Measurements from ENCODE around the gene OSBPL5.
"Not testable (repeated sequence)": the region's sequence is repeated elsewhere in the genome, so short reads cannot be mapped to it uniquely, and the experiment has no call there.

Gene OSBPL5

DNA sequence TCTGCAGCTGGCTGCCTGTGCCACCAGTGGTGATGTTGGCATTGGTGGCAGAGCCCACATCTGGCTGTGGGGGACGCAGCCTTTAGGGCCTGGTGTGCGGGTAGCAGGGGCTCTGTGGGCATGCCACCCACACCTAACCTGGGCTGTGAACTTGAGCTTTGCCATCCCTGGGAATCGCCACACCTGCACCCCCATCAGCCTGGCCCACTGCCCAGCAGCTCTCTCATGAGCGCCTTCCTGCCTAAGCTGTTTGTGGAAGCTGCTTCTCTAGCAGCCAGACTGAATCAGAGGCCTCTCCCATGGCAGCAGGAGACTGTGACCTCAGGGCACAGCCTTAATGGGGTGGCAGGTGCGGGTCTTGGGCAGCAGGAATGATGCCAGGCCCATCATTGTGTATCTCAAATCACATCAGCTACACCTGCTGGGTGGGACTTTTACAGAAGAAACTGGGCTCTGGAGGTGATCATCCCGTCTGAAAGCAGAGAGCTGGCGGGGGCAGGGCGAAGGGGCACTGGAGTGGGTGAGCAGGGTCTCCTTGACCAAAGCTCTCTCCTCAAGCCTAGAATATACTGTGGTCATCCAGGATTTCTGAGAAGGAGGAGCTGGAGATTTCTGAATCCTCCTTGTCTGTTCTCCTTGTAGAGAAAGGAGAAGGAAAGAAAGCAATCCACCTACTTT, 90.1 kb downstream of the OSBPL5 start:
- WGBS (ENCODE audit: insufficient coverage, insufficient read length): no CpG with 5 or more reads among the region's 8 CpGs
- DNase-seq (ENCODE audit: low read depth, low spot score): no peak
- Histone ChIP-seq H3K36me3 (ENCODE audit: control insufficient read depth, insufficient read depth, low read length) (no peaks in the 10 kb centered on the region), H3K27ac (ENCODE audit: low read length) (no peak overlapping the region), H3K9me3 (ENCODE audit: control insufficient read depth, insufficient read depth, low read length) (no peaks in the 10 kb centered on the region), H3K4me3 (ENCODE audit: low read length) (no peak overlapping the region), H3K27me3 (ENCODE audit: control insufficient read depth, insufficient read depth, low read length) (no peaks in the 10 kb centered on the region), H3K4me1 (ENCODE audit: control insufficient read depth, insufficient read depth, low read length) (no peaks in the 10 kb centered on the region)

DNA sequence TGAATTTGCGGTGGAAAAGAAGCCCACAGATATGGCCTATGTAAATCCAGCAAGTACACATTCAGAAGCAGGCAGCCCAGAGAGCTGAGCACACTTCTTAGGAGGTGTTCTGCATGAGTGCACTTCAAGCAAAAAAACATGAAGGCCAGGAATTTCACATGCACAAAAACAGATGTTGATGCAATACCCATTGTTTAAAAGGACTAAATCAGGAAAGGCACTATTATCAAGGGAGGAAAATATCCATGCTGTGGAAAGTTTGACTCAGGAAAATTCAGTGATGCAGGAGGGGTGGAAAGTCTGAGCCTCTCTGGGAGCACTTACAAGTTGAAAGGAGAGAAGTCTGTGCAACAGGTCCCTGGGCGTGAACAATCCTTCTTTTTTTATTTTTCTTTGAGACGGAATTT, 92.1 kb downstream of the OSBPL5 start:
- no peaks in the 10 kb centered on the region for H3K4me1 ChIP-seq (ENCODE audit: control insufficient read depth, insufficient read depth, low read length)
- H3K27me3 ChIP-seq (ENCODE audit: control insufficient read depth, insufficient read depth, low read length): no peaks in the 10 kb centered on the region
- no peaks in the 10 kb centered on the region for H3K9me3 ChIP-seq (ENCODE audit: control insufficient read depth, insufficient read depth, low read length)
- no peak for DNase-seq (ENCODE audit: low read depth, low spot score)
- H3K4me3 ChIP-seq (ENCODE audit: low read length): no peak overlapping the region
- no CpG with 5 or more reads among the region's 3 CpGs for WGBS (ENCODE audit: insufficient coverage, insufficient read length)
- H3K36me3 ChIP-seq (ENCODE audit: control insufficient read depth, insufficient read depth, low read length): no peaks in the 10 kb centered on the region
- H3K27ac ChIP-seq (ENCODE audit: low read length): no peak overlapping the region

DNA sequence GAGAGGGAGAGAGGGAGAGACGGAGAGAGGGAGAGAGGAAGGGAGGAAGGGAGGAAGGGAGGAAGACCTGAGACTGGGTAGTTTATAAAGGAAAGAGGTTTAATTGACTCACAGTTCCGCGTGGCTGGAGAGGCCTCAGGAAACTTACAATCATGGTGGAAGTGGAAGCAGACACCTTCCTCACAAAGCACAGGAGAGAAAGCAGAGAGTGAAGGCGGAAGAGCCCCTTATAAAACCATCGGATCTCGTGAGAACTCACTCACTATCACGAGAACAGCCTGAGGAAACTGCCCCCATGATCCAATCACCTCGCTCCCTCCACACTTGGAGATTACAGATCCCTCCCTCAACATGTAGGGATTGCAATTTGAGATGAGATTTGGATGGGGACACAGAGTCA, 95.7 kb downstream of the OSBPL5 start:
- no peaks in the 10 kb centered on the region for H3K9me3 ChIP-seq (ENCODE audit: control insufficient read depth, insufficient read depth, low read length)
- H3K4me3 ChIP-seq (ENCODE audit: low read length): no peak overlapping the region
- WGBS (ENCODE audit: insufficient coverage, insufficient read length): no CpG with 5 or more reads among the region's 8 CpGs
- DNase-seq (ENCODE audit: low read depth, low spot score): no peak
- no peak overlapping the region for H3K27ac ChIP-seq (ENCODE audit: low read length)
- H3K4me1 ChIP-seq (ENCODE audit: control insufficient read depth, insufficient read depth, low read length): no peaks in the 10 kb centered on the region
- no peaks in the 10 kb centered on the region for H3K27me3 ChIP-seq (ENCODE audit: control insufficient read depth, insufficient read depth, low read length)
- no peaks in the 10 kb centered on the region for H3K36me3 ChIP-seq (ENCODE audit: control insufficient read depth, insufficient read depth, low read length)

DNA sequence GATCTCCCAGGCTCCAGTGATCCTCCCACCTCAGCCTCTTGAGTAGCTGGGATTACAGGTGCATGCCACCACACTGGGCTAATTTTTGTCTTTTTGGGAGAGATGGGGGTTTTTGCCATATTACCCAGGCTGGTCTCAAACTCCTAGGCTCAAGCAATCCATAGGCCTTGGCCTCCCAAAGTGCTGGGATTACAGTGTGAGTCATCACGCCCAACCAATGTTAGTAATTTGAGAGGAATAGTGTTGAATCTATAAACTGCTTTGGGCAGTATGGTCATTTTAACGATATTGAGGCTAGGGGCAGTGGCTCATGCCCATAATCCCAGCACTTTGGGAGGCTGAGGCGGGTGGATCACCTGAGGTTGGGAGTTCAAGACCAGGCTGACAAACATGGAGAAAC, 98.8 kb downstream of the OSBPL5 start:
- not testable (repeated sequence) for H3K27ac ChIP-seq (ENCODE audit: low read length); DNase-seq (ENCODE audit: low read depth, low spot score); H3K9me3 ChIP-seq (ENCODE audit: control insufficient read depth, insufficient read depth, low read length); H3K4me3 ChIP-seq (ENCODE audit: low read length); H3K27me3 ChIP-seq (ENCODE audit: control insufficient read depth, insufficient read depth, low read length); H3K36me3 ChIP-seq (ENCODE audit: control insufficient read depth, insufficient read depth, low read length); H3K4me1 ChIP-seq (ENCODE audit: control insufficient read depth, insufficient read depth, low read length)
- WGBS (ENCODE audit: insufficient coverage, insufficient read length): no CpG with 5 or more reads among the region's 3 CpGs

DNA sequence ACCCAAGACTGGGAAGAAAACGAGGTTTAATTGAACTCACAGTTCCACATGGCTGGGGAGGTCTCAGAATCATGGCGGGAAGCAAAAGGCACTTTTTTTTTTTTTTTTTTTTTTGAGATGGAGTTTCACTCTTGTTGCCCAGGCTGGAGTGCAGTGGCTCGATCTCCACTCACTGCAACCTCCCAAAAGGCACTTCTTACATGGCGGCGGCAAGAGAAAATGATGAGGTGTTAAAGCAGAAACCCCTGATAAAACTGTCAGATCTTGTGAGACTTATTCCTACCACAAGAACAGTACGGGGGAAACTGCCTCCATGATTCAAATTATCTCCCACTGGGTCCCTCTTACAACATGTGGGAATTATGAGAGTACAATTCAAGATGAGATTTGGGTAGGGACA, 100.4 kb downstream of the OSBPL5 start:
- no CpG with 5 or more reads among the region's 6 CpGs for WGBS (ENCODE audit: insufficient coverage, insufficient read length)
- not testable (repeated sequence) for H3K27me3 ChIP-seq (ENCODE audit: control insufficient read depth, insufficient read depth, low read length); H3K27ac ChIP-seq (ENCODE audit: low read length); H3K9me3 ChIP-seq (ENCODE audit: control insufficient read depth, insufficient read depth, low read length); H3K36me3 ChIP-seq (ENCODE audit: control insufficient read depth, insufficient read depth, low read length); DNase-seq (ENCODE audit: low read depth, low spot score); H3K4me3 ChIP-seq (ENCODE audit: low read length); H3K4me1 ChIP-seq (ENCODE audit: control insufficient read depth, insufficient read depth, low read length)

DNA sequence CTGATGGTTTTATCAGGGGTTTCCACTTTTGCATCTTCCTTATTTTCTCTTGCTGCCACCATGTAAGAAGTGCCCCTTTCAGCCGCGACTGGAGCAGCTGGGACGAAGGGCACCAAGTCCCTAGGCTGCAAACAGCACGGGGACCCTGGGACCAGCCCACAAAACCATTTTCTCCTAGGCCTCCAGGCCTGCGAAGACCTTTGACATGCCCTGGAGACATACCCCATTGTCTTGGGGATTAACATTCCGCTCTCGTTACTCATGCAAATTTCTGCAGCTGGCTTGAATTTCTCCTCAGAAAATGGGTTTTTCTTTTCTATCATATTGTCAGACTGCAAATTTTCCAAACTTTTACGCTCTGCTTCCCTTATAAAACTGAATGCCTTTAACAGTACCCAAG, 101.2 kb downstream of the OSBPL5 start:
- no CpG with 5 or more reads among the region's 8 CpGs for WGBS (ENCODE audit: insufficient coverage, insufficient read length)
- H3K9me3 ChIP-seq (ENCODE audit: control insufficient read depth, insufficient read depth, low read length); H3K4me3 ChIP-seq (ENCODE audit: low read length); H3K27ac ChIP-seq (ENCODE audit: low read length); H3K4me1 ChIP-seq (ENCODE audit: control insufficient read depth, insufficient read depth, low read length); H3K27me3 ChIP-seq (ENCODE audit: control insufficient read depth, insufficient read depth, low read length); H3K36me3 ChIP-seq (ENCODE audit: control insufficient read depth, insufficient read depth, low read length): not testable (repeated sequence)
- peak; percentile 7 for DNase-seq (ENCODE audit: low read depth, low spot score)

DNA sequence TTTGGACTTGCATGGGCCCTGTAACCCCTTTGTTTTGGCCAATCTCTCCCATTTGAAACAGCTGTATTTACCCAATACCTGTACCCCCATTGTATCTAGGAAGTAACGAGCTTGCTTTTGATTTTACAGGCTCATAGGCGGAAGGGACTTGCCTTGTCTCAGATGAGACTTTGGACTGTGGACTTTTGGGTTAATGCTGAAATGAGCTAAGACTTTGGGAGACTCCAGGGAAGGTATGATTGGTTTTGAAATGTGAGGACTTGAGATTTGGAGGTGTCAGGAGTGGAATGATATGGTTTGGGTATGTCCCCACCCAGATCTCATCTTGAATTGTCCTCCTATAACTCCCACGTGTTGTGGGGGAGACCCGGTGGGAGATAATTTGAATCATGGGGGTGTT, 101.7 kb downstream of the OSBPL5 start:
- not testable (repeated sequence) for H3K4me1 ChIP-seq (ENCODE audit: control insufficient read depth, insufficient read depth, low read length); H3K27me3 ChIP-seq (ENCODE audit: control insufficient read depth, insufficient read depth, low read length); H3K27ac ChIP-seq (ENCODE audit: low read length); H3K4me3 ChIP-seq (ENCODE audit: low read length); H3K9me3 ChIP-seq (ENCODE audit: control insufficient read depth, insufficient read depth, low read length); DNase-seq (ENCODE audit: low read depth, low spot score); H3K36me3 ChIP-seq (ENCODE audit: control insufficient read depth, insufficient read depth, low read length)
- no CpG with 5 or more reads among the region's 4 CpGs for WGBS (ENCODE audit: insufficient coverage, insufficient read length)

DNA sequence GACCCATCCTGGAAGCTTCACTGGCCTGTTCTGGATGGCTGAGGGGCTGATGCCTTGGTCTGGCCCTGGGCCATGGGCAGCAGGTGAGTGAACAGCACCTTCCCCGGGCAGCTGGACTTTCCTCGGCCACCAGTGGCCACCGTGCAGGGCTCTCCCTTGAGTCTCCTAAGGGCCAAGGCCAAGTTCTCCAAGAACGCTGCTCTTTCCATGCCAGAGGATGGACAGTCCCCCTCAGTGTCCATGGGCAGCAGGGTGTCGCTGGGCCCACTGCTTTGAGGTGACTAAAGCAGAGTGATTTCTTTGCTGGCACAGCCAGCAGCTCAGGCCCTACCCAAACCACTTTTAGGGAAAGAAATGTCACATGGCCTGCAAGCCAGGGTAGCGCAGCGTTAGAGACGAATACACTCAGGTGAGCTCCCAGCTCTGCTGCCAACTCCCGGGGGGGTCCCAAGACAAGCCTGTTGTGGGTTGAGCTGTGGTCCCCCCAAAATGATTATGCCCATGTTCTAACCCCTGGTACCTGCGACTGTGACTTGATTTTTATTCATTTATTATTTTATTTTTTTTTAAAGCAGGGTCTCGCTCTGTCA, 104.6 kb downstream of the OSBPL5 start:
- Histone ChIP-seq H3K9me3 (ENCODE audit: control insufficient read depth, insufficient read depth, low read length) (no peaks in the 10 kb centered on the region), H3K36me3 (ENCODE audit: control insufficient read depth, insufficient read depth, low read length) (0 out of 2 replicates have a peak, but pooled peaks cover 2% of the 10 kb centered on the region), H3K4me3 (ENCODE audit: low read length) (no peak overlapping the region), H3K4me1 (ENCODE audit: control insufficient read depth, insufficient read depth, low read length) (peaks cover 1% of the 10 kb centered on the region; the same call in 1 of the 2 replicates), H3K27ac (ENCODE audit: low read length) (no peak overlapping the region), H3K27me3 (ENCODE audit: control insufficient read depth, insufficient read depth, low read length) (no peaks in the 10 kb centered on the region)
- no CpG with 5 or more reads among the region's 11 CpGs for WGBS (ENCODE audit: insufficient coverage, insufficient read length)
- DNase-seq (ENCODE audit: low read depth, low spot score): no peak

DNA sequence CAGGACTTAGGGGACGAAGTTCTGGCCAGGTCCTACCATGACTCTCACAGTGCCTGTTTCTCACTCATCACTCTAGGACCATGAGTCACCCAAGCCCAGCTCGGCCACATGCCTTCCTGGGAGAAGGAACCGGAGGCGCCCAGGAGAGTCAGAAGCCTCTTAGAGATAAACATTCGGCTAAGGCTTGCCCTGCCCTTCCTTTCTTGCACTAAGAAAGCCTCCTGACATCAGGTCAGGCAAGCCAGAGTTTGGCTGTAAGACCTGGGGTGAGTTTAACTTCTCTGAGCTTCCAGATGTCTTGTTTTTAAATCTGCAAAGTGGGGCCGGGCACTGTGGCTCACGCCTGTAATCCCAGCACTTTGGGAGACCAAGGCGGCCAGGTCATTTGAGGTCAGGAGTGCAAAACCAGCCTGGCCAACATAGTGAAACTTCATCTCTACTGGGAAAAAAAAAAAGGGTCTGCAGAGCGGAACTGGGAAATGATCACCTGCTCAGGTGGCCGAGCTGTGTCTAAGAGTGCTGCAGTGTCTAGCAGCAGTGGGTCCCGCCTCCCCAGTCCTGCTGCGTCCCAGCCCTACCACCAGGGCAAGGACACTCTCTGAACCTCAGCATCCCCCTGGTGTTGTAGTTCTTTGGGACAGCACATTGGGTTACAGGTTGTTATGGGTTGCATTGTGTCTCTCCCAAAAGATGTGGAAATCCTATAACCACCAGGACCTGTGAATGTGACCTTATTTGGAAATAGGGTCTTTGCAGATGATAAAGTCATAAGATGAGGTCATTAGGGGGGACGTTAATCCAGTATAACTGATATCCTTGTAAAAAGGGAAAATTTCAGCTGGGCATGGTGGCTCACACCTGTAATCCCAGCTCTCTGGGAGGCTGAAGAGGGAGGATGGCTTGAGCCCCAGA, 106.1 kb downstream of the OSBPL5 start:
- WGBS (ENCODE audit: insufficient coverage, insufficient read length): no CpG with 5 or more reads among the region's 13 CpGs
- H3K4me3 ChIP-seq (ENCODE audit: low read length): no peak overlapping the region

DNA sequence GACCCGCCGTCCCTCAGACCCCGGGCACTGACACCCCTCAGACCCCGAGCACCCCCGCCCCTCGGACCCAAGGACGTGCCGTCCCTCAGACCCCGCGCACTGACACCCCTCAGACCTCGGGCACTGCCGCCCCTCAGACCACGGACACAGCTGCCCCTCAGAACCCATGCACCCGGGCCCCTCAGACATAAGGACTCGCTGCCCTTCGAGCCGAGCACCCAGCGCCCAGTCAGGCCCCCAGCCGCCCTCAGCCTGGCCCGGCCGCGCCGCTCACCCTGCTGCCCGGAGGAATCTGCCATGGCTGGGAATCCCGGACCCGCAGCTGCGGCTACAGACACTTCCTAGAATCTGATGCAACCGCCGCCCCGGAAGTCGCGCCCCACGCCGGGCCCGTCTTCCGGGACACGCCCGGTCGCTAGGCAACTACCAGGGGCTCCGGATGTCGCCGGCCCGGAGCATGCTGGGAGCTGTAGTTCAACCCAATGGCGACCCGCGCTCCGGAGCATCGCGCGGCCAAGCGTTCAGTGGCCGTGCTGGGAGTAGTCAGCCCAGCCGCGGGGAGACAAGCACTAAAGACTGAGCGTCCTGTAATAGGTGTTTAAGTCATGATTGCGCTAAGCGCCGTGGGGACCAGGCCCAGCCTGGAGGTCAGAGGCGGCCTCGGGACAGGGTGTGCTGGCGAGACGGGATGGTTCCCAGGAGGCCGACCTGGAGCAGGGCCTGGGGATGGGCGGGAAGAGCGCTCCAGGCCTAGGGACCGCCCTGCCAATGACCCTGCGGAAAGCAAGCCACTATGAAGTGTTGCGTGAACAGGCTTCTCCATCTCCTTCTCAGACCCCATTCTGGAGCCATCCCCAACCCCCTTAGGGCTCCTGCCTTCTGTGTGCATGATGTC, 107.8 kb downstream of the OSBPL5 start, which contains the start of gene CARS1:
CARS1 (minus strand) TSS at position 355 of the 895 bp plus-strand sequence; CDS start at position 299, 56 bp downstream.
- no peaks in the 10 kb centered on the region for H3K27me3 ChIP-seq (ENCODE audit: control insufficient read depth, insufficient read depth, low read length)
- WGBS (ENCODE audit: insufficient coverage, insufficient read length): no CpG with 5 or more reads among the region's 68 CpGs
- H3K9me3 ChIP-seq (ENCODE audit: control insufficient read depth, insufficient read depth, low read length): no peaks in the 10 kb centered on the region
- no peaks in the 10 kb centered on the region for H3K36me3 ChIP-seq (ENCODE audit: control insufficient read depth, insufficient read depth, low read length)
- peaks cover 1% of the 10 kb centered on the region; the same call in 1 of the 2 replicates for H3K4me1 ChIP-seq (ENCODE audit: control insufficient read depth, insufficient read depth, low read length)
- DNase-seq (ENCODE audit: low read depth, low spot score): peak; percentile 80
- peak within 1 kb of the TSS; percentile 85 for H3K4me3 ChIP-seq (ENCODE audit: low read length)
- H3K27ac ChIP-seq (ENCODE audit: low read length): no peak within 1 kb of the TSS

More for the DNA sequence above, 106.1 kb downstream of the OSBPL5 start:
- H3K9me3 ChIP-seq (ENCODE audit: control insufficient read depth, insufficient read depth, low read length): no peaks in the 10 kb centered on the region
- H3K27ac ChIP-seq (ENCODE audit: low read length): no peak overlapping the region
- H3K27me3 ChIP-seq (ENCODE audit: control insufficient read depth, insufficient read depth, low read length): no peaks in the 10 kb centered on the region
- H3K4me1 ChIP-seq (ENCODE audit: control insufficient read depth, insufficient read depth, low read length): peaks cover 1% of the 10 kb centered on the region; the same call in 1 of the 2 replicates
- H3K36me3 ChIP-seq (ENCODE audit: control insufficient read depth, insufficient read depth, low read length): 0 out of 2 replicates have a peak, but pooled peaks cover 2% of the 10 kb centered on the region
- no peak for DNase-seq (ENCODE audit: low read depth, low spot score)
